ENCODE data around the gene FBXL20. TPM values are rescaled to one million over a fixed set of nuclear protein-coding genes. Genes with fewer than 3 reads are reported as not detected.

The FBXL20 gene
- total RNA-seq, 4 donors from 2014 or later = 10.4 to 29.6 (median 17.2) TPM

DNA sequence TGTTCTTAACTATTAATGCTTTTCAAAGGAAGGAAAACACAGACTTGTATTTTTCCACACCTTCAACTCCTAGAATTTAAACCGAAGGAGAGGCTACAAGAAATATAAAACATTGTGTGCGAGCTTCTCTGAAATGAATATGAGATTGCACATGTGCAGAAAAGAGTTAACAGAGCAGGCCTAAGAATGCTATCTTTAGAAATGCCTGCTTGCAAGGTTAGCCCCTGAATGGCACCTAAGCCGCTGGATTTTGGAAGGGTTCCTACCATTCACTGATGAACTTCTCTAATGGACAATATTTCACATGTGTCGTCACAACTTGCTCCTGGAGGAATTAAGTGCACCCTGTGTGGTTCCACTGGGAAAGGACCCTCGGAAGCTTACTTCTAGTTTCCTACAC lies 69.3 kb downstream of the FBXL20 start:
- DNase-seq (ENCODE audit: low spot score) = no peak
- ATAC-seq (ENCODE audit: low FRiP score) = no peak
- TF ChIP-seq, protein P1, sequence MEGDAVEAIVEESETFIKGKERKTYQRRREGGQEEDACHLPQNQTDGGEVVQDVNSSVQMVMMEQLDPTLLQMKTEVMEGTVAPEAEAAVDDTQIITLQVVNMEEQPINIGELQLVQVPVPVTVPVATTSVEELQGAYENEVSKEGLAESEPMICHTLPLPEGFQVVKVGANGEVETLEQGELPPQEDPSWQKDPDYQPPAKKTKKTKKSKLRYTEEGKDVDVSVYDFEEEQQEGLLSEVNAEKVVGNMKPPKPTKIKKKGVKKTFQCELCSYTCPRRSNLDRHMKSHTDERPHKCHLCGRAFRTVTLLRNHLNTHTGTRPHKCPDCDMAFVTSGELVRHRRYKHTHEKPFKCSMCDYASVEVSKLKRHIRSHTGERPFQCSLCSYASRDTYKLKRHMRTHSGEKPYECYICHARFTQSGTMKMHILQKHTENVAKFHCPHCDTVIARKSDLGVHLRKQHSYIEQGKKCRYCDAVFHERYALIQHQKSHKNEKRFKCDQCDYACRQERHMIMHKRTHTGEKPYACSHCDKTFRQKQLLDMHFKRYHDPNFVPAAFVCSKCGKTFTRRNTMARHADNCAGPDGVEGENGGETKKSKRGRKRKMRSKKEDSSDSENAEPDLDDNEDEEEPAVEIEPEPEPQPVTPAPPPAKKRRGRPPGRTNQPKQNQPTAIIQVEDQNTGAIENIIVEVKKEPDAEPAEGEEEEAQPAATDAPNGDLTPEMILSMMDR (IDR thresholded peaks at IDR 0.05) = no peak

- no peak for ATAC-seq (ENCODE audit: low FRiP score)
- TF ChIP-seq, protein P1 (IDR thresholded peaks at IDR 0.05) = no peak
- DNase-seq (ENCODE audit: low spot score) = no peak
Measured at GRCh38 chr17:39328815-39329214, 72.6 kb downstream of the FBXL20 start.

GRCh38 chr17:39327109-39327508 lies 74.3 kb downstream of the FBXL20 start:
- TF ChIP-seq, protein P1 (IDR thresholded peaks at IDR 0.05) = no peak
- DNase-seq (ENCODE audit: low spot score) = no peak

DNA sequence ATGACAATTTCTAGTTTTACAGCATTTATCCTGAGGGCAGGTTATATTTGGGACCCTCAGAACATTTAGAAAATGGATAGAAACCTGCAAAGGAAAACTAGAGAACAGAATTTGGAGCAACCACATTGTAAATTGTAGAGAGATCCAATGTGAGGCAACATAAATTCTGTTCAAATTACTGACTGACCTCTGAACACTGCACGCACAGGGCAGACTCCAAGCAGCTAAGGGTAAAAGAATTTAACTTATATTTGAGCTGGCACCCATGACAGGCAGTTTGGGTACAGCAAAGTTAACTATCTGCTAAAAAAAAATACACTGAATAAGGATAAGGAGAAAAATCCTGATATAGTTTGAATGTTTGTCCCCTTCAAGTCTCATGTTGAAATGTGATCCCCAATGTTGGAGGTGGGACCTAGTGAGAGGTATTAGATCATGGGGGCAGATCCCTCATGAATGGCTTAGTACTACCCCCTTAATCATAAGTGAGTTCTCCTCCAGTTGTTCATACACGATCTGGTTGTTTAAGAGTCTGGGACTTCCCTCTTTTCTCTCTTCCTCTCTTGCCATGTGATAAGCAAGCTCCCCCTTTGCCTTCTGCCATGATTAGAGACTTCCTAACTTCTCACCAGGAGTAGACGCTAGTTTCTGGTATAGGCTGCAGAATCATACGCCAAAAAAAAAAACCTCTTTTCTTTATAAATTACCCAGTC lies 75.7 kb downstream of the FBXL20 start:
- DNase-seq (ENCODE audit: low spot score) = no peak

More at GRCh38 chr17:39327109-39327508, 74.3 kb downstream of the FBXL20 start:
- no peak for ATAC-seq (ENCODE audit: low FRiP score)

GRCh38 chr17:39318636-39319035 lies 82.8 kb downstream of the FBXL20 start:
- TF ChIP-seq, protein P1 (IDR thresholded peaks at IDR 0.05) = no peak
- ATAC-seq (ENCODE audit: low FRiP score) (no peak), DNase-seq (ENCODE audit: low spot score) (no peak)

More for the DNA sequence above, 75.7 kb downstream of the FBXL20 start:
- no peak for ATAC-seq (ENCODE audit: low FRiP score)
- TF ChIP-seq, protein P1 (IDR thresholded peaks at IDR 0.05) = no peak

DNA sequence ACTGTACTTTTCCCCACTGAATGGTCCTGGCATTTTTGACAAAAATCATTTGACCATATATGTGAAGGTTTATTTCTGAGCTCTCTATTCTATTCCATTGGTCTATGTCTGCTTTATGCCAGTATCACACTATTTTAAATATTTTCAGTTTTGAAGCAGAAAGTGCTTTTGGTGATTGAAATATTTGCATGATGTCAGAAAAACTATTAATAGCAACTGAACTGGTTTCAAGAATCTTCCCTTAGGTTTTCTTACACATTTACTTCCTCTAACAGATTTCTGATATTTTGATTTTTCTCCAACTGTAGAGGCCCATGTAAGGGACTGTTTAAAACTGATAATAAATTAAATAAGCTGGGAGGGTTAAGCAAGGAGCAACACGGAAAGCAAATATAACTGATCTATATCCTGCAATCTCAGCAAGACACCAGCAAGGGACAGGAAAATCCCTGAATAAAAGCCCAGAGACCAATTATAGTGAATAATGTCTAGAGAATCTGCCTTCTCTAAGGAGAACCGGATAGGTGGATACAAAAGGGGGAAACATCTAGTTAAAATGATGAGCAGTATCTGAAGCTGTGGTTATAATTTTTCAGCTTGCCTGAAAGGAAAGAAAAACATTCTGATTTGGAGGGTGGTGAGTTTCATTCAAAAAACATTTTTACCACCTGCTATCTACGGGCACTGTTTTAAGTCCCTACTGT lies 94.8 kb downstream of the FBXL20 start:
- TF ChIP-seq, protein P1 (IDR thresholded peaks at IDR 0.05) = no peak
- DNase-seq (ENCODE audit: low spot score) = no peak
- ATAC-seq (ENCODE audit: low FRiP score) = no peak

All from omental fat pad (tissue), 4 donors.